K562 (cell line): ENCODE results near the gene UBE2O. TPM values are rescaled to one million over a fixed set of nuclear protein-coding genes. Genes with fewer than 3 reads are reported as not detected.

Experiments used
- CREM ChIP-seq: IDR thresholded peaks from 2 replicates; pipeline ENCODE4 v1.6.1; 2014; ENCODE audit warnings: antibody characterized with exemption, low read depth
- DPF2 ChIP-seq: fragments of 450-650 bp; IDR thresholded peaks from 2 replicates; pipeline ENCODE4 v1.6.1; 2016
- EP400 ChIP-seq: fragments of 450-650 bp; IDR thresholded peaks from 2 replicates; pipeline ENCODE4 v1.6.1; 2017; ENCODE audit warnings: antibody characterized with exemption, mild to moderate bottlenecking, moderate library complexity
- GATAD2A ChIP-seq: fragments of 450-650 bp; IDR thresholded peaks from 2 replicates; pipeline ENCODE4 v1.6.1; 2017
- GTF2F1 ChIP-seq: IDR thresholded peaks from 2 replicates; pipeline ENCODE4 v1.6.1; 2011; ENCODE audit warnings: low read depth, low read length, improper control_type of control experiment
- MAX ChIP-seq: sonication (generic); formaldehyde crosslinking; IDR thresholded peaks from 2 replicates; pipeline ENCODE4 v1.9.0; 2022; ENCODE audit warnings: mild to moderate bottlenecking, missing genetic modification reagents
- MCM5 ChIP-seq: fragments of 450-650 bp; IDR thresholded peaks from 2 replicates; pipeline ENCODE4 v1.6.1; 2016; ENCODE audit warnings: low read depth
- NFE2L1 ChIP-seq: fragments of 450-650 bp; IDR thresholded peaks from 2 replicates; pipeline ENCODE4 v1.6.1; 2016; ENCODE audit warnings: missing genetic modification characterization, low read depth, mild to moderate bottlenecking, missing compliant biosample characterization, moderate library complexity, borderline replicate concordance
- NFYB ChIP-seq: IDR thresholded peaks from 2 replicates; pipeline ENCODE4 v1.6.1; 2011; ENCODE audit warnings: mild to moderate bottlenecking, moderate library complexity; ENCODE audit not compliant: insufficient read length; ENCODE audit errors: extremely low read depth
- TFAP4 ChIP-seq: sonication (generic); formaldehyde crosslinking; IDR thresholded peaks from 2 replicates; pipeline ENCODE4 v1.8.0; 2022; ENCODE audit warnings: missing genetic modification reagents, mild to moderate bottlenecking, moderate library complexity, borderline replicate concordance
- ZBTB2 ChIP-seq: fragments of 450-650 bp; IDR thresholded peaks from 2 replicates; pipeline ENCODE4 v1.6.1; 2016; ENCODE audit warnings: antibody characterized with exemption
- ZBTB7A ChIP-seq: IDR thresholded peaks from 2 replicates; pipeline ENCODE4 v1.6.1; 2011; ENCODE audit warnings: low read depth, mild to moderate bottlenecking, low read length, moderate library complexity, borderline replicate concordance; ENCODE audit not compliant: control insufficient read depth
- ZNF311 ChIP-seq: fragments of 250-450 bp; sonication (Bioruptor Pico); IDR thresholded peaks from 2 replicates; pipeline ENCODE4 v1.4.0; 2020; ENCODE audit warnings: mild to moderate bottlenecking, moderate library complexity
- ZNF316 ChIP-seq: fragments of 450-650 bp; IDR thresholded peaks from 2 replicates; pipeline ENCODE4 v1.6.1; 2016
- ZNF449 ChIP-seq: fragments of 250-450 bp; sonication (Bioruptor Pico); IDR thresholded peaks from 2 replicates; pipeline ENCODE4 v1.8.0; 2022; ENCODE audit warnings: moderate library complexity, mild to moderate bottlenecking, inconsistent platforms
- polyA plus RNA-seq, 8 experiments: library from polyadenylated mRNA; depleted of rRNA in 4 of 8; stranded (reverse) in 5 of 8; unstranded in 3 of 8; fragments of >200 nt; fragmentation: Nextera tagmentation in 2 of 8; fragmentation: Illumina TruSeq in 1 of 8; extraction: Ambion mirVana in 2 of 8; extraction: Trizol in 1 of 8; gene quantifications; 2 replicates each; pipeline versions ENCODE4 v1.2.1 to v1.2.3, GENCODE V29; 2011 to 2014; ENCODE audit warnings: inconsistent platforms in 1 of 8, missing spikeins in 1 of 8
- total RNA-seq, 7 experiments: library from RNA; depleted of rRNA in 6 of 7; stranded (reverse); fragments of >200 nt in 6 of 7; fragmentation: Illumina TruSeq in 2 of 7; extraction: Trizol in 2 of 7; gene quantifications; 2 replicates each; pipeline versions ENCODE4 v1.2.1 to v1.2.3, GENCODE V29; 2011 to 2021; ENCODE audit warnings: low replicate concordance in 1 of 7
- TF ChIP-seq, protein P1 (sequence below): sonication (generic); formaldehyde crosslinking; IDR thresholded peaks from 2 replicates; pipeline ENCODE4 v1.4.0; 2020; ENCODE audit warnings: mild to moderate bottlenecking, missing genetic modification reagents
- TF ChIP-seq, protein P2 (sequence below), 2 experiments: fragments of 450-650 bp in 1 of 2; sonication (generic) in 1 of 2; formaldehyde crosslinking in 1 of 2; IDR thresholded peaks in 1 of 2; conservative IDR thresholded peaks in 1 of 2; 2 replicates each; pipeline versions ENCODE4 v1.6.1 to v1.8.1; 2016 to 2023; ENCODE audit warnings: mild to moderate bottlenecking in 2 of 2, moderate library complexity in 2 of 2, inconsistent platforms in 1 of 2, missing genetic modification reagents in 1 of 2

Gene UBE2O
- total and polyA plus RNA-seq, 9 of the 15 experiments (the other 6 are each of a cell fraction or from before 2014, with no cell fraction given): 1.6 to 39.7 (median 13.3) TPM

GRCh38 chr17:76384987-76385891 lies 67.7 kb downstream of the UBE2O start (continued):
- TF ChIP-seq MCM5: no peak
- TF ChIP-seq, protein P1, sequence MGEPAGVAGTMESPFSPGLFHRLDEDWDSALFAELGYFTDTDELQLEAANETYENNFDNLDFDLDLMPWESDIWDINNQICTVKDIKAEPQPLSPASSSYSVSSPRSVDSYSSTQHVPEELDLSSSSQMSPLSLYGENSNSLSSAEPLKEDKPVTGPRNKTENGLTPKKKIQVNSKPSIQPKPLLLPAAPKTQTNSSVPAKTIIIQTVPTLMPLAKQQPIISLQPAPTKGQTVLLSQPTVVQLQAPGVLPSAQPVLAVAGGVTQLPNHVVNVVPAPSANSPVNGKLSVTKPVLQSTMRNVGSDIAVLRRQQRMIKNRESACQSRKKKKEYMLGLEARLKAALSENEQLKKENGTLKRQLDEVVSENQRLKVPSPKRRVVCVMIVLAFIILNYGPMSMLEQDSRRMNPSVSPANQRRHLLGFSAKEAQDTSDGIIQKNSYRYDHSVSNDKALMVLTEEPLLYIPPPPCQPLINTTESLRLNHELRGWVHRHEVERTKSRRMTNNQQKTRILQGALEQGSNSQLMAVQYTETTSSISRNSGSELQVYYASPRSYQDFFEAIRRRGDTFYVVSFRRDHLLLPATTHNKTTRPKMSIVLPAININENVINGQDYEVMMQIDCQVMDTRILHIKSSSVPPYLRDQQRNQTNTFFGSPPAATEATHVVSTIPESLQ (CRISPR knock-in tag): no peak; the same call in 1 of the 2 replicates
- TF ChIP-seq NFYB: no peak
- peak; percentile 50; the same call in 1 of the 2 replicates for TF ChIP-seq ZBTB2
- no peak for TF ChIP-seq EP400
- no peak for TF ChIP-seq GTF2F1
- peak; percentile 48 for TF ChIP-seq GATAD2A
- 0 out of 2 replicates have a peak, but pooled peaks have one; percentile 52 for TF ChIP-seq MAX (CRISPR knock-in tag)
- TF ChIP-seq CREM: peak; percentile 5; the same call in 1 of the 2 replicates
- no peak for TF ChIP-seq ZNF311 (CRISPR knock-in tag)
- TF ChIP-seq, protein P2, sequence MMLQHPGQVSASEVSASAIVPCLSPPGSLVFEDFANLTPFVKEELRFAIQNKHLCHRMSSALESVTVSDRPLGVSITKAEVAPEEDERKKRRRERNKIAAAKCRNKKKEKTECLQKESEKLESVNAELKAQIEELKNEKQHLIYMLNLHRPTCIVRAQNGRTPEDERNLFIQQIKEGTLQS (IDR thresholded peaks at IDR 0.05): peak; percentile 83
- TF ChIP-seq, protein P2 (CRISPR knock-in tag; conservative IDR thresholded peaks at IDR 0.05): no peak; the same call in 1 of the 2 replicates
- no peak for TF ChIP-seq ZNF449 (CRISPR knock-in tag)
- peak; percentile 77; the same call in 1 of the 2 replicates for TF ChIP-seq ZBTB7A
- TF ChIP-seq TFAP4 (CRISPR knock-in tag): 0 out of 2 replicates have a peak, but pooled peaks have one; percentile 57
- no peak for TF ChIP-seq ZNF316
- no peak for TF ChIP-seq NFE2L1 (tag)
- TF ChIP-seq DPF2: peak; percentile 43; the same call in 1 of the 2 replicates
